ENCODE data around the gene GPBP1.
"Not testable (repeated sequence)": the region's sequence is repeated elsewhere in the genome, so short reads cannot be mapped to it uniquely, and the experiment has no call there.

GPBP1 gene

GRCh38 chr5:57177479-57178156 is 3.8 kb downstream of the GPBP1 start:
- DNase-seq, result no peak

- not testable (repeated sequence) for DNase-seq
Observed at GRCh38 chr5:57178238-57178637, 4.4 kb downstream of the GPBP1 start.

GRCh38 chr5:57179262-57180200 is 5.7 kb downstream of the GPBP1 start:
- no peak for DNase-seq

GRCh38 chr5:57181154-57181553 is 7.3 kb downstream of the GPBP1 start:
- DNase-seq, result no peak

- DNase-seq, result no peak
Observed at GRCh38 chr5:57184322-57184721, 10.5 kb downstream of the GPBP1 start.

- no peak for DNase-seq
Observed at GRCh38 chr5:57185313-57185712, 11.5 kb downstream of the GPBP1 start.

- no peak for DNase-seq
Observed at GRCh38 chr5:57186194-57186593, 12.3 kb downstream of the GPBP1 start.

GRCh38 chr5:57187977-57188376 is 14.1 kb downstream of the GPBP1 start:
- DNase-seq, result not testable (repeated sequence)

- DNase-seq, result no peak
Observed at GRCh38 chr5:57189515-57189914, 15.7 kb downstream of the GPBP1 start.

GRCh38 chr5:57190593-57190992 is 16.7 kb downstream of the GPBP1 start:
- DNase-seq, result no peak

GRCh38 chr5:57191163-57191562 is 17.3 kb downstream of the GPBP1 start:
- no peak for DNase-seq

GRCh38 chr5:57191986-57192385 is 18.1 kb downstream of the GPBP1 start:
- no peak for DNase-seq

GRCh38 chr5:57192832-57193231 is 19.0 kb downstream of the GPBP1 start:
- DNase-seq, result not testable (repeated sequence)

- DNase-seq, result no peak
Observed at GRCh38 chr5:57193757-57194413, 20.0 kb downstream of the GPBP1 start.

GRCh38 chr5:57194653-57195052 is 20.8 kb downstream of the GPBP1 start:
- no peak for DNase-seq

- no peak for DNase-seq
Observed at GRCh38 chr5:57195060-57195459, 21.2 kb downstream of the GPBP1 start.

GRCh38 chr5:57199866-57200265 is 26.0 kb downstream of the GPBP1 start:
- no peak for DNase-seq

GRCh38 chr5:57202811-57203210 is 29.0 kb downstream of the GPBP1 start:
- no peak for DNase-seq

GRCh38 chr5:57207007-57207653 is 33.3 kb downstream of the GPBP1 start:
- DNase-seq, result no peak

- DNase-seq, result no peak
Observed at GRCh38 chr5:57207681-57208080, 33.8 kb downstream of the GPBP1 start.

GRCh38 chr5:57209316-57210040 is 35.6 kb downstream of the GPBP1 start:
- no peak for DNase-seq

- no peak for DNase-seq
Observed at GRCh38 chr5:57210633-57211032, 36.8 kb downstream of the GPBP1 start.

Measured in NK-92 treated with Interleukin-12 subunit alpha and Interleukin-12 subunit beta, amount 100 ng/mL, for 24 hours (cell line).